Measurements from ENCODE around the gene CCL8.
"Not testable (repeated sequence)": the region's sequence is repeated elsewhere in the genome, so short reads cannot be mapped to it uniquely, and the experiment has no call there.

CCL8 gene

GRCh38 chr17:34313164-34313563 is 6.1 kb upstream of the CCL8 start:
- no peak for DNase-seq (ENCODE audit: low read depth, low spot score)

GRCh38 chr17:34314279-34314678 is 5.0 kb upstream of the CCL8 start:
- no peak for DNase-seq (ENCODE audit: low read depth, low spot score)

GRCh38 chr17:34318474-34318873 is 761 bp upstream of the CCL8 start:
- no peak for DNase-seq (ENCODE audit: low read depth, low spot score)

GRCh38 chr17:34321964-34322363 is 2.7 kb downstream of the CCL8 start:
- no peak for DNase-seq (ENCODE audit: low read depth, low spot score)

- DNase-seq (ENCODE audit: low read depth, low spot score): not testable (repeated sequence)
Observed at GRCh38 chr17:34327580-34327979, 8.3 kb downstream of the CCL8 start.

GRCh38 chr17:34337701-34338100 is 18.5 kb downstream of the CCL8 start:
- no peak for DNase-seq (ENCODE audit: low read depth, low spot score)

GRCh38 chr17:34339138-34339770 is 20.0 kb downstream of the CCL8 start:
- no peak for DNase-seq (ENCODE audit: low read depth, low spot score)

- DNase-seq (ENCODE audit: low read depth, low spot score): no peak
Observed at GRCh38 chr17:34341916-34342315, 22.7 kb downstream of the CCL8 start.

GRCh38 chr17:34347063-34347462 is 27.8 kb downstream of the CCL8 start:
- DNase-seq (ENCODE audit: low read depth, low spot score): no peak

GRCh38 chr17:34349751-34350150 is 30.5 kb downstream of the CCL8 start:
- no peak for DNase-seq (ENCODE audit: low read depth, low spot score)

GRCh38 chr17:34351096-34351495 is 31.9 kb downstream of the CCL8 start:
- DNase-seq (ENCODE audit: low read depth, low spot score): no peak

- no peak for DNase-seq (ENCODE audit: low read depth, low spot score)
Observed at GRCh38 chr17:34352191-34352590, 33.0 kb downstream of the CCL8 start.

- DNase-seq (ENCODE audit: low read depth, low spot score): no peak
Observed at GRCh38 chr17:34354637-34355036, 35.4 kb downstream of the CCL8 start.

- no peak for DNase-seq (ENCODE audit: low read depth, low spot score)
Observed at GRCh38 chr17:34356194-34356593, 37.0 kb downstream of the CCL8 start, which contains the start of gene CCL13. Gene CCL13, plus strand, starts transcription at chr17:34356480. Its CDS starts 47 bp downstream, at chr17:34356527.

- no peak for DNase-seq (ENCODE audit: low read depth, low spot score)
Observed at GRCh38 chr17:34357398-34357797, 38.2 kb downstream of the CCL8 start.

GRCh38 chr17:34358631-34359030 is 39.4 kb downstream of the CCL8 start:
- no peak for DNase-seq (ENCODE audit: low read depth, low spot score)

- no peak for DNase-seq (ENCODE audit: low read depth, low spot score)
Observed at GRCh38 chr17:34360601-34361270, 41.5 kb downstream of the CCL8 start.

- DNase-seq (ENCODE audit: low read depth, low spot score): peak; percentile 26
Observed at GRCh38 chr17:34361478-34362061, 42.3 kb downstream of the CCL8 start.

GRCh38 chr17:34363183-34363661 is 44.0 kb downstream of the CCL8 start, which contains the start of gene CCL1:
Gene CCL1, minus strand, starts transcription at chr17:34363233. Its CDS starts 72 bp downstream, at chr17:34363161.
- DNase-seq (ENCODE audit: low read depth, low spot score): no peak

GRCh38 chr17:34364751-34365150 is 45.5 kb downstream of the CCL8 start:
- no peak for DNase-seq (ENCODE audit: low read depth, low spot score)

GRCh38 chr17:34365340-34365739 is 46.1 kb downstream of the CCL8 start:
- DNase-seq (ENCODE audit: low read depth, low spot score): no peak

GRCh38 chr17:34366010-34366409 is 46.8 kb downstream of the CCL8 start:
- DNase-seq (ENCODE audit: low read depth, low spot score): no peak
